ENCODE measurements around the gene DCLK1. TPM values are rescaled to one million over a fixed set of nuclear protein-coding genes. Genes with fewer than 3 reads are reported as not detected.

Gene DCLK1
- total RNA-seq, 1 experiment from 2014 or later, result 0.10 TPM

DNA sequence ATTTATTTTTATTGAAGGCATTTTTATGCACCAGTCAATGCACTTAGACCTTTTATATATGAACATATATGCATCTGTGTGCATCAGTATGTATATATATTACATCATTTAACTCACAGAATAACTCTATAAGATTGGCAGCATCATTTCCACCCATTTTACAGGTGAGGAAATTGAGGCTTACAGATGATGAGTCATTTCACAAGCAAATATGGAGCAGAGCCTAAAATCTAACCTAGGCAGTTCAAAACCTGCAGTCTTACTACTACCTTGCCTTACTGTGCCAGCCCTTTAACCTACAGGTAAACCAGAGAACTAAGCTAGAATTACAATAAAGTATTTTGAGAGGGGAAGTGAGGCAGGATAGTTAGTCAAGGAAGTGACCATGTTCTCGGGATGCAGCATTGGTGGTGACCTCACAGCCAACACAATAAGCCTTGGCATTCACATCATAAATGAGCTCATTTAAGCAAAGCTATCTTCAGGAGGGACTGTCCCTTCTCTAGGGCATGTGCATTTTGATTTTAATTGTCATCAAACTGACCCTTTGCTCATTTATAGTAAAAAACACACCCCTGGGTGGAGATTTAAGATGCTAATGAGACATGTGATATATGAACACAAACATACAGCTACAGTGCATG lies 274.3 kb downstream of the DCLK1 start:
- no peaks in the 10 kb centered on the region for H3K36me3 ChIP-seq (ENCODE audit: control insufficient read depth in 1 of 2, insufficient read depth in 2 of 2, low read length in 2 of 2)
- H3K4me3 ChIP-seq (replicated peaks in 1 of 2; ENCODE audit: low read depth in 1 of 2, low read length in 2 of 2), result no peak overlapping the region
- intact Hi-C loops (cut with micrococcal nuclease), result no loop called here
- H3K9me3 ChIP-seq (ENCODE audit: control insufficient read depth in 1 of 2, insufficient read depth in 1 of 2, low read depth in 1 of 2, low read length in 2 of 2), result no peaks in the 10 kb centered on the region
- no peak overlapping the region for H3K4me2 ChIP-seq (ENCODE audit: low read length)
- peaks cover 60% of the 10 kb centered on the region for H3K27me3 ChIP-seq (ENCODE audit: insufficient read depth, low read length)
- DNase-seq (ENCODE audit: low read depth, low spot score) (no peak), ATAC-seq (no peak)
- H3K27ac ChIP-seq (ENCODE audit: low read depth, low read length), result no peak overlapping the region
- ChIA-PET RAD21 (ENCODE audit: low non-redundant PET in 1 of 2, low total read pairs in 2 of 2, uncharacterized antibody in 2 of 2, unreplicated experiment in 2 of 2) (no interaction called here), CTCF (no interaction called here), POLR2A (no interaction called here)
- no peak for TF ChIP-seq EGR1 (IDR thresholded peaks at IDR 0.05; ENCODE audit: low read depth)
- no peak for TF ChIP-seq CBX3 (IDR thresholded peaks at IDR 0.05; ENCODE audit: low read depth)
- TF ChIP-seq EZH2phosphoT487 (IDR thresholded peaks at IDR 0.05; ENCODE audit: borderline replicate concordance), result no peak
- no peak for TF ChIP-seq SRF (IDR thresholded peaks at IDR 0.05; ENCODE audit: low read depth)
- TF ChIP-seq, protein P1, sequence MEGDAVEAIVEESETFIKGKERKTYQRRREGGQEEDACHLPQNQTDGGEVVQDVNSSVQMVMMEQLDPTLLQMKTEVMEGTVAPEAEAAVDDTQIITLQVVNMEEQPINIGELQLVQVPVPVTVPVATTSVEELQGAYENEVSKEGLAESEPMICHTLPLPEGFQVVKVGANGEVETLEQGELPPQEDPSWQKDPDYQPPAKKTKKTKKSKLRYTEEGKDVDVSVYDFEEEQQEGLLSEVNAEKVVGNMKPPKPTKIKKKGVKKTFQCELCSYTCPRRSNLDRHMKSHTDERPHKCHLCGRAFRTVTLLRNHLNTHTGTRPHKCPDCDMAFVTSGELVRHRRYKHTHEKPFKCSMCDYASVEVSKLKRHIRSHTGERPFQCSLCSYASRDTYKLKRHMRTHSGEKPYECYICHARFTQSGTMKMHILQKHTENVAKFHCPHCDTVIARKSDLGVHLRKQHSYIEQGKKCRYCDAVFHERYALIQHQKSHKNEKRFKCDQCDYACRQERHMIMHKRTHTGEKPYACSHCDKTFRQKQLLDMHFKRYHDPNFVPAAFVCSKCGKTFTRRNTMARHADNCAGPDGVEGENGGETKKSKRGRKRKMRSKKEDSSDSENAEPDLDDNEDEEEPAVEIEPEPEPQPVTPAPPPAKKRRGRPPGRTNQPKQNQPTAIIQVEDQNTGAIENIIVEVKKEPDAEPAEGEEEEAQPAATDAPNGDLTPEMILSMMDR (IDR thresholded peaks at IDR 0.05 in 2 of 3, conservative IDR thresholded peaks at IDR 0.05 in 1 of 3; ENCODE audit: borderline replicate concordance in 1 of 3, insufficient read depth in 1 of 3, low read depth in 2 of 3, low read length in 2 of 3), result no peak
- TF ChIP-seq POLR2AphosphoS5 (IDR thresholded peaks at IDR 0.05; ENCODE audit: low read depth, low read length), result no peak
- TF ChIP-seq JUND (IDR thresholded peaks at IDR 0.05), result no peak
- TF ChIP-seq FOSL1 (IDR thresholded peaks at IDR 0.05; ENCODE audit: low read depth), result no peak
- no peak for TF ChIP-seq CEBPB (IDR thresholded peaks at IDR 0.05; ENCODE audit: low read depth)
- no peak for TF ChIP-seq POLR2A (IDR thresholded peaks at IDR 0.05; ENCODE audit: borderline replicate concordance, extremely low read depth, insufficient read depth, insufficient read length)
- TF ChIP-seq, protein P2, sequence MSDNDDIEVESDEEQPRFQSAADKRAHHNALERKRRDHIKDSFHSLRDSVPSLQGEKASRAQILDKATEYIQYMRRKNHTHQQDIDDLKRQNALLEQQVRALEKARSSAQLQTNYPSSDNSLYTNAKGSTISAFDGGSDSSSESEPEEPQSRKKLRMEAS (IDR thresholded peaks at IDR 0.05), result no peak
- no peak for TF ChIP-seq RAD21 (IDR thresholded peaks at IDR 0.05; ENCODE audit: low read depth)
- no peak for TF ChIP-seq YY1 (IDR thresholded peaks at IDR 0.05; ENCODE audit: extremely low read depth, insufficient replicate concordance, low read depth, low read length)
- TF ChIP-seq, protein P3, sequence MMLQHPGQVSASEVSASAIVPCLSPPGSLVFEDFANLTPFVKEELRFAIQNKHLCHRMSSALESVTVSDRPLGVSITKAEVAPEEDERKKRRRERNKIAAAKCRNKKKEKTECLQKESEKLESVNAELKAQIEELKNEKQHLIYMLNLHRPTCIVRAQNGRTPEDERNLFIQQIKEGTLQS (IDR thresholded peaks at IDR 0.05), result no peak
- TF ChIP-seq ELF1 (IDR thresholded peaks at IDR 0.05; ENCODE audit: borderline replicate concordance, low read depth), result no peak
- TF ChIP-seq, protein P4, sequence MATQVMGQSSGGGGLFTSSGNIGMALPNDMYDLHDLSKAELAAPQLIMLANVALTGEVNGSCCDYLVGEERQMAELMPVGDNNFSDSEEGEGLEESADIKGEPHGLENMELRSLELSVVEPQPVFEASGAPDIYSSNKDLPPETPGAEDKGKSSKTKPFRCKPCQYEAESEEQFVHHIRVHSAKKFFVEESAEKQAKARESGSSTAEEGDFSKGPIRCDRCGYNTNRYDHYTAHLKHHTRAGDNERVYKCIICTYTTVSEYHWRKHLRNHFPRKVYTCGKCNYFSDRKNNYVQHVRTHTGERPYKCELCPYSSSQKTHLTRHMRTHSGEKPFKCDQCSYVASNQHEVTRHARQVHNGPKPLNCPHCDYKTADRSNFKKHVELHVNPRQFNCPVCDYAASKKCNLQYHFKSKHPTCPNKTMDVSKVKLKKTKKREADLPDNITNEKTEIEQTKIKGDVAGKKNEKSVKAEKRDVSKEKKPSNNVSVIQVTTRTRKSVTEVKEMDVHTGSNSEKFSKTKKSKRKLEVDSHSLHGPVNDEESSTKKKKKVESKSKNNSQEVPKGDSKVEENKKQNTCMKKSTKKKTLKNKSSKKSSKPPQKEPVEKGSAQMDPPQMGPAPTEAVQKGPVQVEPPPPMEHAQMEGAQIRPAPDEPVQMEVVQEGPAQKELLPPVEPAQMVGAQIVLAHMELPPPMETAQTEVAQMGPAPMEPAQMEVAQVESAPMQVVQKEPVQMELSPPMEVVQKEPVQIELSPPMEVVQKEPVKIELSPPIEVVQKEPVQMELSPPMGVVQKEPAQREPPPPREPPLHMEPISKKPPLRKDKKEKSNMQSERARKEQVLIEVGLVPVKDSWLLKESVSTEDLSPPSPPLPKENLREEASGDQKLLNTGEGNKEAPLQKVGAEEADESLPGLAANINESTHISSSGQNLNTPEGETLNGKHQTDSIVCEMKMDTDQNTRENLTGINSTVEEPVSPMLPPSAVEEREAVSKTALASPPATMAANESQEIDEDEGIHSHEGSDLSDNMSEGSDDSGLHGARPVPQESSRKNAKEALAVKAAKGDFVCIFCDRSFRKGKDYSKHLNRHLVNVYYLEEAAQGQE (IDR thresholded peaks at IDR 0.05; ENCODE audit: low read depth), result no peak
- TF ChIP-seq, protein P5, sequence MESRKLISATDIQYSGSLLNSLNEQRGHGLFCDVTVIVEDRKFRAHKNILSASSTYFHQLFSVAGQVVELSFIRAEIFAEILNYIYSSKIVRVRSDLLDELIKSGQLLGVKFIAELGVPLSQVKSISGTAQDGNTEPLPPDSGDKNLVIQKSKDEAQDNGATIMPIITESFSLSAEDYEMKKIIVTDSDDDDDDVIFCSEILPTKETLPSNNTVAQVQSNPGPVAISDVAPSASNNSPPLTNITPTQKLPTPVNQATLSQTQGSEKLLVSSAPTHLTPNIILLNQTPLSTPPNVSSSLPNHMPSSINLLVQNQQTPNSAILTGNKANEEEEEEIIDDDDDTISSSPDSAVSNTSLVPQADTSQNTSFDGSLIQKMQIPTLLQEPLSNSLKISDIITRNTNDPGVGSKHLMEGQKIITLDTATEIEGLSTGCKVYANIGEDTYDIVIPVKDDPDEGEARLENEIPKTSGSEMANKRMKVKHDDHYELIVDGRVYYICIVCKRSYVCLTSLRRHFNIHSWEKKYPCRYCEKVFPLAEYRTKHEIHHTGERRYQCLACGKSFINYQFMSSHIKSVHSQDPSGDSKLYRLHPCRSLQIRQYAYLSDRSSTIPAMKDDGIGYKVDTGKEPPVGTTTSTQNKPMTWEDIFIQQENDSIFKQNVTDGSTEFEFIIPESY (IDR thresholded peaks at IDR 0.05; ENCODE audit: extremely low read depth, insufficient replicate concordance, low read length), result no peak
- no peaks in the 10 kb centered on the region for H3K9me2 ChIP-seq (ENCODE audit: insufficient read depth)
- BruUV-seq (replicated peaks), result no TSS peak
- H2AFZ ChIP-seq (ENCODE audit: low read depth, low read length, poor library complexity, severe bottlenecking), result no peak overlapping the region
- H4K20me1 ChIP-seq (ENCODE audit: insufficient read depth), result no peaks in the 10 kb centered on the region
- H3K79me2 ChIP-seq (ENCODE audit: insufficient read depth, low read length), result no peaks in the 10 kb centered on the region
- peaks cover 14 to 16% of the 10 kb centered on the region in 2 experiments for H3K4me1 ChIP-seq (ENCODE audit: control insufficient read depth in 1 of 2, insufficient read depth in 2 of 2, low read length in 2 of 2)
- no peak overlapping the region for H3K9ac ChIP-seq (ENCODE audit: low read length)
